ENCODE measurements around the gene PSPC1. TPM values are rescaled to one million over a fixed set of nuclear protein-coding genes. Genes with fewer than 3 reads are reported as not detected.
"Not testable (repeated sequence)": the region's sequence is repeated elsewhere in the genome, so short reads cannot be mapped to it uniquely, and the experiment has no call there.

PSPC1 gene
- 32.6 to 45.7 TPM (median 35.1 TPM) in 3 replicates for total RNA-seq
- long read RNA-seq, transcript PSPC1-201 (9 exons, 2,407 nt), result major isoform, 38 of 53 reads
- long read RNA-seq, partial matches to known transcripts, result 5 of 53 reads
- long read RNA-seq, other reads (novel, unspliced or antisense), result 4 of 53 reads

GRCh38 chr13:19782727-19783682 is at the start of gene PSPC1:
TSS of gene PSPC1 (minus strand) at chr13:19782945. CDS start at chr13:19782757, 188 bp downstream.
- H3K36me3 Mint-ChIP-seq (ENCODE audit: low read depth); H3K27me3 Mint-ChIP-seq (ENCODE audit: low read depth); H3K4me1 Mint-ChIP-seq (ENCODE audit: low read depth); H3K9me3 Mint-ChIP-seq (ENCODE audit: low read depth): not testable (repeated sequence)
- Mint-ChIP-seq H3K27ac (ENCODE audit: unreplicated experiment) (peak within 1 kb of the TSS; percentile 99), H3K4me3 (ENCODE audit: unreplicated experiment) (peak within 1 kb of the TSS; percentile 97)
- TF ChIP-seq, protein P1, sequence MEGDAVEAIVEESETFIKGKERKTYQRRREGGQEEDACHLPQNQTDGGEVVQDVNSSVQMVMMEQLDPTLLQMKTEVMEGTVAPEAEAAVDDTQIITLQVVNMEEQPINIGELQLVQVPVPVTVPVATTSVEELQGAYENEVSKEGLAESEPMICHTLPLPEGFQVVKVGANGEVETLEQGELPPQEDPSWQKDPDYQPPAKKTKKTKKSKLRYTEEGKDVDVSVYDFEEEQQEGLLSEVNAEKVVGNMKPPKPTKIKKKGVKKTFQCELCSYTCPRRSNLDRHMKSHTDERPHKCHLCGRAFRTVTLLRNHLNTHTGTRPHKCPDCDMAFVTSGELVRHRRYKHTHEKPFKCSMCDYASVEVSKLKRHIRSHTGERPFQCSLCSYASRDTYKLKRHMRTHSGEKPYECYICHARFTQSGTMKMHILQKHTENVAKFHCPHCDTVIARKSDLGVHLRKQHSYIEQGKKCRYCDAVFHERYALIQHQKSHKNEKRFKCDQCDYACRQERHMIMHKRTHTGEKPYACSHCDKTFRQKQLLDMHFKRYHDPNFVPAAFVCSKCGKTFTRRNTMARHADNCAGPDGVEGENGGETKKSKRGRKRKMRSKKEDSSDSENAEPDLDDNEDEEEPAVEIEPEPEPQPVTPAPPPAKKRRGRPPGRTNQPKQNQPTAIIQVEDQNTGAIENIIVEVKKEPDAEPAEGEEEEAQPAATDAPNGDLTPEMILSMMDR (IDR thresholded peaks at IDR 0.05), result peak; percentile 36
- peak; percentile 96 for DNase-seq (ENCODE audit: low spot score)

DNA sequence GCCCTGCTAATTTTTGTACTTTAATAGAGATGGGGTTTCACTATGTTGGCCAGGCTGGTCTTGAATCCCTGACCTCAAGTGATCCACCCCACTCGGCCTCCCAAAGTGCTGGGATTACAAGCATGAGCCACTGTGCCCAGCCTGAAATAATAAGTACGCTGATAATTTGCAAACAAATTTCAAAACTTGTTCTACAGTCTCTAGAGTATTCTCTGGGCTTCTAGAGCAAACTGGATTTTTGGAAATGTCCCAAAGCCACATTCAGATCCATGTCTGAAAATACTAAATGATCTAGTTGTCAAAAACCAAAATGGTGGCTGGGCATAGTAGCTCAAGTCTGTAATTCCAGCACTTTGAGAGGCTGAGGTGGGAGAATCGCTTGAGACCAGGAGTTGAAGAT is 39.9 kb upstream of the PSPC1 start:
- TF ChIP-seq, protein P1 (IDR thresholded peaks at IDR 0.05), result no peak
- DNase-seq (ENCODE audit: low spot score), result no peak
- Mint-ChIP-seq H3K4me3 (ENCODE audit: unreplicated experiment) (no peak overlapping the region), H3K27me3 (ENCODE audit: low read depth) (no peaks in the 10 kb centered on the region), H3K9me3 (ENCODE audit: low read depth) (no peaks in the 10 kb centered on the region), H3K36me3 (ENCODE audit: low read depth) (peaks cover 27% of the 10 kb centered on the region), H3K27ac (ENCODE audit: unreplicated experiment) (no peak overlapping the region), H3K4me1 (ENCODE audit: low read depth) (peaks cover 3% of the 10 kb centered on the region)

- Mint-ChIP-seq H3K4me3 (ENCODE audit: unreplicated experiment) (no peak overlapping the region), H3K27me3 (ENCODE audit: low read depth) (no peaks in the 10 kb centered on the region), H3K9me3 (ENCODE audit: low read depth) (no peaks in the 10 kb centered on the region), H3K27ac (ENCODE audit: unreplicated experiment) (peak overlapping the region; percentile 12), H3K36me3 (ENCODE audit: low read depth) (peaks cover 15% of the 10 kb centered on the region), H3K4me1 (ENCODE audit: low read depth) (peaks cover 10% of the 10 kb centered on the region)
- TF ChIP-seq, protein P1 (IDR thresholded peaks at IDR 0.05), result peak; percentile 71
- DNase-seq (ENCODE audit: low spot score), result peak; percentile 85
Measured at GRCh38 chr13:19818223-19818842, 35.6 kb upstream of the PSPC1 start.

DNA sequence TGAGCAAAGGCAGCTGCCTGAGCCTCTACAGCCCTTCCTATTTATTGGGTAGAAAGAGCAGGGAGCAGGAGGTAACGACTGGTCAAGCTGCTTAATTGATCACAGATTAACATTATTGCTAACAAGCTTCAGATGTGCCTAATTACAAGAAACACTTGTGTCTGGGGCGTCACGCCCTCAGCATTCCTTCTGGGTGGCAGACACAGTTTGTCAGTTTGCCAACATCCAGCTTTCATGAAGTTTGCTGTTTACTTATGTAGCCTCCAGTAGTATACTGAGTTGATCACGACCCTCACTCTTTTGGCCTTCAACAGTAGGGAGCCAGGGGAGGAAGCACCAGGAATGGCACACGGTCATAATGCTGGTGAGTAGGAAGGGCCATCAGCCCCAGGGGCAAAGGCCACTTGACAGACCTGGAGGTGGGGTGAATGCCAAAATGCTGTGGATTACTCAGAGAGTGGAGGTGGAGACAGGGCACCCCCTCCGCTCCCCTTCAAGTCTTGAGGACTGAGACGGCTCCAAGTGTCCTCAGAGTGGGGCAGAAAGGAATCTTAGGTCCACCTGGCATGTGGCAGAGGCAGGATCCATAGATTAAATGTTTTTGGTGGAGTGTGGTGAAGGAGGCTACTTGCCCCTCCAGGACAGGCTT is 34.9 kb upstream of the PSPC1 start:
- TF ChIP-seq, protein P1 (IDR thresholded peaks at IDR 0.05), result no peak
- Mint-ChIP-seq H3K4me1 (ENCODE audit: low read depth) (peaks cover 10% of the 10 kb centered on the region), H3K27ac (ENCODE audit: unreplicated experiment) (peak overlapping the region; percentile 12), H3K9me3 (ENCODE audit: low read depth) (no peaks in the 10 kb centered on the region), H3K36me3 (ENCODE audit: low read depth) (peaks cover 15% of the 10 kb centered on the region), H3K4me3 (ENCODE audit: unreplicated experiment) (no peak overlapping the region), H3K27me3 (ENCODE audit: low read depth) (no peaks in the 10 kb centered on the region)
- DNase-seq (ENCODE audit: low spot score), result peak; percentile 35

DNA sequence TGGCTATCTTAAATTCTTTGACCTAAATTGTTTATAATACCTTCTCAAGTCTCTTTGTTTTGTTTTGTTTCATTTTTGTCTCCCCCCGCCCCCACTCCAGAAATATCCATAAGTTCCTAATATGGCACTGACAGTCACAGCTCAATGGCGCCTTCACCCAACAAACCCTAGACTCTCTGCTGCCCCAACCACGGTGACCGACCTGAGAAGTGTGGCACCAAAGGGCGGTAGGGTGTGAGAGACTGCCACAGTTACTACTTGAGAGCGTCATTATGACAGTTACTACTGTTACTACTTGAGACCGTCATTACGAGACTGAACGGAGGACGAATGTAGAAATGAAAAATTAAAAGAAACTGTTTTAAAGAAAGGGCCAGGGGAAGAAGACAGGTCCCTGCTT is 34.4 kb upstream of the PSPC1 start:
- peak; percentile 34 for DNase-seq (ENCODE audit: low spot score)
- Mint-ChIP-seq H3K36me3 (ENCODE audit: low read depth) (peaks cover 15% of the 10 kb centered on the region), H3K4me1 (ENCODE audit: low read depth) (peaks cover 13% of the 10 kb centered on the region), H3K27ac (ENCODE audit: unreplicated experiment) (no peak overlapping the region), H3K27me3 (ENCODE audit: low read depth) (no peaks in the 10 kb centered on the region), H3K9me3 (ENCODE audit: low read depth) (no peaks in the 10 kb centered on the region), H3K4me3 (ENCODE audit: unreplicated experiment) (no peak overlapping the region)
- TF ChIP-seq, protein P1 (IDR thresholded peaks at IDR 0.05), result no peak

DNA sequence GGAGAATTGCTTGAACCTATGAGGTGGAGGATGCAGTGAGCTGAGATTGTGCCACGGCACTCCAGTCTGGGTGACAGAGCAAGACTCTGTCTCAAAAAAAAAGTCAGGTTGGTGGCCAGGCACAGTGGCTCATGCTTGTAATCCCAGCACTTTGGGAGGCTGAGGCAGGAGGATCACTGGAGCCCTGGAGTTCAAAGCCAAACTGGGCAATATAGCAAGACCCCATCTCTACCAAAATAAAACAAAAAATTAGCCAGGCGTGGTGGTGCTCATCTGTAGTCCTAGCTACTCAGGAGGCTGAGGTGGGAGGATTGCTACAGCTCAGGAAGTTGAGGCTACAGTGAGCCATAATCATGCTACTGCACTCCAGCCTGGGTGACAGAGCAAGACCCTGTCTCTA is 33.1 kb upstream of the PSPC1 start:
- not testable (repeated sequence) for H3K9me3 Mint-ChIP-seq (ENCODE audit: low read depth); H3K27me3 Mint-ChIP-seq (ENCODE audit: low read depth); H3K4me3 Mint-ChIP-seq (ENCODE audit: unreplicated experiment); H3K27ac Mint-ChIP-seq (ENCODE audit: unreplicated experiment)
- Mint-ChIP-seq H3K4me1 (ENCODE audit: low read depth) (peaks cover 13% of the 10 kb centered on the region), H3K36me3 (ENCODE audit: low read depth) (peaks cover 13% of the 10 kb centered on the region)
- peak; percentile 17 for DNase-seq (ENCODE audit: low spot score)
